GM12878 (cell line): ENCODE data around the gene TMEM52B.

Source experiments
- JUNB ChIP-seq: IDR thresholded peaks from 2 replicates; pipeline ENCODE4 v1.6.1; 2016; ENCODE audit warnings: antibody characterized with exemption, mild to moderate bottlenecking
- POU2F2 ChIP-seq: IDR thresholded peaks from 3 replicates; pipeline ENCODE4 v1.6.1; 2011; ENCODE audit warnings: low read depth, mild to moderate bottlenecking, low read length, borderline replicate concordance
- SMC3 ChIP-seq: IDR thresholded peaks from 2 replicates; pipeline ENCODE4 v1.6.1; 2011; ENCODE audit warnings: low read length, improper control_type of control experiment, borderline replicate concordance
- TF ChIP-seq, protein P1 (sequence below): IDR thresholded peaks from 2 replicates; pipeline ENCODE4 v1.6.1; 2012; ENCODE audit warnings: low read length, inconsistent platforms

- TF ChIP-seq JUNB (no peak), SMC3 (peak; percentile 91), POU2F2 (no peak)
- TF ChIP-seq, protein P1, sequence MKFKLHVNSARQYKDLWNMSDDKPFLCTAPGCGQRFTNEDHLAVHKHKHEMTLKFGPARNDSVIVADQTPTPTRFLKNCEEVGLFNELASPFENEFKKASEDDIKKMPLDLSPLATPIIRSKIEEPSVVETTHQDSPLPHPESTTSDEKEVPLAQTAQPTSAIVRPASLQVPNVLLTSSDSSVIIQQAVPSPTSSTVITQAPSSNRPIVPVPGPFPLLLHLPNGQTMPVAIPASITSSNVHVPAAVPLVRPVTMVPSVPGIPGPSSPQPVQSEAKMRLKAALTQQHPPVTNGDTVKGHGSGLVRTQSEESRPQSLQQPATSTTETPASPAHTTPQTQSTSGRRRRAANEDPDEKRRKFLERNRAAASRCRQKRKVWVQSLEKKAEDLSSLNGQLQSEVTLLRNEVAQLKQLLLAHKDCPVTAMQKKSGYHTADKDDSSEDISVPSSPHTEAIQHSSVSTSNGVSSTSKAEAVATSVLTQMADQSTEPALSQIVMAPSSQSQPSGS = no peak
These were observed 38.8 kb upstream of the TMEM52B start for GRCh38 chr12:10140001-10140400.
